Stomach smooth muscle (tissue), 2 donors: ENCODE results near the gene CHST13.
"Not testable (repeated sequence)": the region's sequence is repeated elsewhere in the genome, so short reads cannot be mapped to it uniquely, and the experiment has no call there.

ENCODE experiments used
- H3K27ac ChIP-seq: one replicate; pipeline ENCODE4 v1.7.0; 2013; ENCODE audit warnings: mild to moderate bottlenecking, low read length, inconsistent platforms
- H3K27me3 ChIP-seq, 2 donors: one replicate each; pipeline ENCODE4 v1.7.0; 2013; ENCODE audit warnings: low read length in 2 of 2; ENCODE audit not compliant: insufficient read depth in 2 of 2, control insufficient read depth in 1 of 2
- H3K36me3 ChIP-seq, 2 donors: one replicate each; pipeline ENCODE4 v1.7.0; 2013; ENCODE audit warnings: low read length in 2 of 2; ENCODE audit not compliant: control insufficient read depth in 2 of 2, insufficient read depth in 2 of 2
- H3K4me1 ChIP-seq: one replicate; pipeline ENCODE4 v1.7.0; 2013; ENCODE audit warnings: low read length; ENCODE audit not compliant: control insufficient read depth, insufficient read depth
- H3K4me3 ChIP-seq, 2 donors: one replicate each; pipeline ENCODE4 v1.7.0; 2013; ENCODE audit warnings: low read length in 2 of 2
- H3K9ac ChIP-seq, 2 donors: one replicate each; pipeline ENCODE4 v1.7.0; 2013; ENCODE audit warnings: low read length in 2 of 2, mild to moderate bottlenecking in 1 of 2
- H3K9me3 ChIP-seq, 2 donors: one replicate each; pipeline ENCODE4 v1.7.0; 2013; ENCODE audit warnings: low read length in 2 of 2; ENCODE audit not compliant: control insufficient read depth in 2 of 2
- donor health status: healthy.
- donor health status: Pancreatic carcinoma.

CHST13 gene

DNA sequence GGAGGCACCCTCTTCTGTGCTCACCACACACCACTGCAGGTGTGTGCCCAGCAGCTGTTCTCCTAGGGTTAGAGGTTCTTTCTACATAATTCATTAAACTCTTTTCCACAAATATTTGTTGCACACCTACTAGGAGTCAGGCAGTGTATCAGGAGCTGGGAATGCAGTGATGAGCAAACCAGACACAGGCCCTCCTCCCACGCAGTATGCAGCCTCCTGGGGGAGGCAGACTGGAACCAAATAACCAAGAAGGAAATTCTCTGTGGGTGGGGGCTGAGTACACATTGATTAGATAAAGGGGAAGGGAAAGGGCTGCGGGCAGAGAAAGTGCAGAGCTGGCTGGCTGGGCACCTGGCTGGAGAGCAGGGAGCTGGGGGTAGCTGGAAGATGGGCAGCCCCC lies 53.3 kb downstream of the CHST13 start:
- H3K27me3 ChIP-seq = no peaks in the 10 kb centered on the region
- H3K36me3 ChIP-seq = no peaks in the 10 kb centered on the region
- no peak overlapping the region for H3K27ac ChIP-seq
- H3K4me1 ChIP-seq = no peaks in the 10 kb centered on the region
- H3K4me3 ChIP-seq = no peak overlapping the region
- H3K9ac ChIP-seq = no peak overlapping the region
- no peaks in the 10 kb centered on the region for H3K9me3 ChIP-seq

DNA sequence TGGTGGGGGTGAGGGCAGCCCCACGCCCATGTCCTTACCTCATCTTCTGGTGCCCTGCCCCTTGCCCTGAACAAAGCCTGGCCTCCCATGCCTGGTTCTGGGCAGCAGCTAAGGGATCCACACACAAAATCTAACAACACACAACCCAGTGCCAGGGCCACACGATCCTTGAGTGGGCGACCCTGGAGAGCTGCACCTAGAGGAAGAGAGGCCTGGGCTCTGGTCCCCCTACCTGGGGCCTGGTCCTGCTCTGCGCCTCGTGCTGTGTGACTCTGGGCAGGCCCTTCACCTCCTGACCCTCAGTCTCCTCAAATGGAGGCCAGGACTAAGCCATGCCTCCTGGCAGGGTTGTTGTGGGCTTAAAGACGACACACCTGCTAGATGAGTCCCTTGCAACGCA lies 54.7 kb downstream of the CHST13 start:
- Histone ChIP-seq H3K4me3 (no peak overlapping the region), H3K9me3 (no peaks in the 10 kb centered on the region), H3K27me3 (no peaks in the 10 kb centered on the region), H3K9ac (no peak overlapping the region), H3K4me1 (no peaks in the 10 kb centered on the region), H3K27ac (no peak overlapping the region), H3K36me3 (no peaks in the 10 kb centered on the region)

DNA sequence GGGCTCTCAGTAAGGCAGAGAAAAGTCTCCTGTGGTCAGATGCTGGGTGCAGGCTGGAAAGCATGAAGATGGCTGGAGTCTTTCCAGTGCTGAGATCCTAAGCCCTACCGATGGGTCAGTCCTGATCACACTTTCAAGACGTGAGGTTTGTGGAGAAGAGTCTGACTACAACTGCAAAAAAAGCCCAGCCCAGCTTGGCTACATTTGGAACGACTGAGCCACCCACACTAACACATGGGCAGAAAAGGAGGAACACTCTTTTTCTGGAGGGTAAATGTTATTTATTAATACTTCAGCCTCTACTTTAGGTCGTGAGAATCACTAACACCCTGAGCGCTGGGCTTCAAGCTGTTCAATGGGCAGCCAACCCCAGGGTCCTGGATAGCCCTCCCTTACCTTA lies 56.8 kb downstream of the CHST13 start:
- Histone ChIP-seq H3K9me3 (no peaks in the 10 kb centered on the region), H3K27me3 (no peaks in the 10 kb centered on the region), H3K4me3 (no peak overlapping the region), H3K27ac (no peak overlapping the region), H3K36me3 (no peaks in the 10 kb centered on the region), H3K9ac (no peak overlapping the region), H3K4me1 (no peaks in the 10 kb centered on the region)

DNA sequence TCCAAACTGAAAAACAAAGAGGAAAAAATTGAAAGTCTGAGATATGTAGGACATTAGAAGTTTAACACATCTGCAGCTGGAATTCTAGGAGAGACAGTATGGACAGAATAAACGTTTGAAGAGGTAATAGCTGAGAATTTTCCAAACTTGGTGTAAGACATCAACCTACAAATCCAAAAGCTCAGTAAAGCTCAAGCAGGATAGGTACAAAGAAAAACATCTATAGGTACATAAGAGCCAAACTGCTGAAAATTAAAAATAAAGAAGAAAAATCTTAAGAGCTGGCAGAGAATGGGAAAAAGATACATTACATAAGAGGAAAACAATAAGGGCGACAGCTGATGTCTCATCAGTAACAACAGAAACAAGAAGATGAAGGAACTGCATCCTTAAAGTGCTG lies 57.6 kb downstream of the CHST13 start:
- no peak overlapping the region for H3K9ac ChIP-seq
- no peaks in the 10 kb centered on the region for H3K36me3 ChIP-seq
- H3K27ac ChIP-seq = no peak overlapping the region
- no peaks in the 10 kb centered on the region for H3K4me1 ChIP-seq
- H3K4me3 ChIP-seq = no peak overlapping the region
- no peaks in the 10 kb centered on the region for H3K27me3 ChIP-seq
- H3K9me3 ChIP-seq = no peaks in the 10 kb centered on the region

DNA sequence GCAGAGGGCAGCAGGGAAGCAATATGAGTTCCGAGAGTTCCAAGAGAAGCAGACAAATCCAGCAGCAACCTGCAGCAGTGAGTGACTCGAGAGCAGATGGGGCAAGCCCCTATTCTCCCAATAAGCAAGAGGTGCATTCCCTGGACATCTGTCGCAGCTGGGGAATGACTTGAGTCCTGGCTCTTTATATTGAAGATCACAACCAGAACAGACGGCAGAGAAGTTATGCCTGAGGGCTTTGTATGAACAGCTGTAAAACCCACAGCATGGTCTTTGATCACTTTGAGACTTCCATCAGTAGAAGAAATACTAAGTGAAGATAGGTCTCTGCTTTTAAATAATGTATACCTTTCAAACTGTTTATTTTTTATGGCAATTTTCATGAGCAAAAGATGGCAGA lies 58.4 kb downstream of the CHST13 start:
- Histone ChIP-seq H3K9me3 (no peaks in the 10 kb centered on the region), H3K36me3 (no peaks in the 10 kb centered on the region), H3K4me1 (no peaks in the 10 kb centered on the region), H3K9ac (no peak overlapping the region), H3K27me3 (no peaks in the 10 kb centered on the region), H3K4me3 (no peak overlapping the region), H3K27ac (no peak overlapping the region)

DNA sequence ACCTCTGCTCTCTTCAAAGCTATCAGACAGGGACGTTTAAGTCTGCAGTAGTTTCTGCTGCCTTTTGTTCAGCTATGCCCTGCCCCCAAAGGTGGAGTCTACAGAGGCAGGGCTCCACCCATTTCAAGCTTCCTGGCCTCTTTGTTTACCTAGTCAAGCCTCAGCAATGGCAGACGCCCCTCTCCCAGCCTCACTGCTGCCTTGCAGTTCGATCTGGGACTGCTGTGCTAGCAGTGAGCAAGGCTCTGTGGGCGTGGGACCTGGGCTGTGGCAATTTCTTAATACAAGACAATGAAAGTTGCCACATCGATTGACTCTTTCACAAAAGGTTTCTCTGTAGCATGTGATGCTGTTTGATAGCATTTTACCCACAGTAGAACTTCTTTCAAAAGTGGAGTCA lies 67.6 kb downstream of the CHST13 start:
- H3K9ac ChIP-seq, H3K27me3 ChIP-seq, H3K4me3 ChIP-seq, H3K27ac ChIP-seq, H3K9me3 ChIP-seq, H3K36me3 ChIP-seq, H3K4me1 ChIP-seq: not testable (repeated sequence)
